Measurements from ENCODE around the gene EPB41L3.

DNA sequence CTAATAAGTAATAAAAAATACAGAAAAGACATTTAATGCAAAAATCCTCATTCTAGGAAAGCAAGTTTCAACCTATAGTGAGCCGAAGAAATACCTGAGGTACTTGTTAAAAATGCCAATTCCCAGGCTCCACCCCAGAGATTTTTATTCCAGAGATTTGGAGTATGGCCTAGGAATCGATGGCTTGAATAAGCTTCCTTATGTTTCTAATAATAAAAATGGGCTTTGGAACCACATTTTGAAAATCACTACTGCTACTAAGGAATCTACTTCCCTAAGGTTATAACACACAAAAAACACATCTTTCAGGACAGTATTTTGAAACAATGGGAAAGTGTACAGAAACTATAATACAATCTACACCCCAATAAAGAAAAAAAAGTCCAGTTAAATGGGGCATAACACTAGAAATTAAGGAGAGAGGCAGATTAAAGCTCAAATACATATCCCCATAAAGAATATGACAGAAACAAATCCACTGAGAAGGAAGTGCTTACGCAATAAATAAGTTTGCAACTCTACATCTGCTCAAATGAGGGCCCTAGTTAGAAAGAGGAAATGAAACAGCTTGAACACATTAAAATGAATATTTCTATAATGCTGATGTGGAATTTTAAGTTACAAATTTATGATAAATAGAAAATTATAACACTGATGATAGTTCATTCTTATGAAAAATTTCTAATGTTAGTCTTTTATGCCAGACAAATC is 103.7 kb downstream of the EPB41L3 start:
- TF ChIP-seq EZH2 (IDR thresholded peaks at IDR 0.05; ENCODE audit: borderline replicate concordance, control insufficient read depth, low read depth, low read length) (no peak), EP300 (IDR thresholded peaks at IDR 0.05; ENCODE audit: borderline replicate concordance in 1 of 2, control insufficient read depth in 1 of 2, low read depth in 2 of 2, low read length in 2 of 2) (no peak), RAD21 (IDR thresholded peaks at IDR 0.05; ENCODE audit: insufficient read depth, low read depth, low read length) (no peak), REST (IDR thresholded peaks at IDR 0.05; ENCODE audit: low read depth, low read length) (no peak), HDAC6 (IDR thresholded peaks at IDR 0.05; ENCODE audit: unreplicated experiment) (no peak), BCL11A (IDR thresholded peaks at IDR 0.05; ENCODE audit: low read depth, low read length) (no peak), TCF12 (IDR thresholded peaks at IDR 0.05; ENCODE audit: low read depth, low read length) (no peak), NBN (IDR thresholded peaks at IDR 0.05) (no peak), CHD2 (IDR thresholded peaks at IDR 0.05; ENCODE audit: borderline replicate concordance, low read depth, low read length) (no peak)

Measured in GM12878 (cell line).